Fibroblast of pulmonary artery (primary cell): ENCODE data around the gene SETBP1.
"Not testable (repeated sequence)": the region's sequence is repeated elsewhere in the genome, so short reads cannot be mapped to it uniquely, and the experiment has no call there.

Source experiments
- DNase-seq: peaks from one replicate; pipeline ENCODE4 v3.0.0-alpha.2; 2010; ENCODE audit warnings: low read depth
- H3K4me3 ChIP-seq: replicated peaks from 2 replicates; pipeline ENCODE4 v1.5.1; 2011; ENCODE audit warnings: low read depth, mild to moderate bottlenecking, control low read depth, low read length, moderate library complexity
- TF ChIP-seq, protein P1 (sequence below): IDR thresholded peaks from 2 replicates; pipeline ENCODE4 v1.5.1; 2011; ENCODE audit warnings: mild to moderate bottlenecking, control low read depth, low read length, inconsistent platforms; ENCODE audit errors: missing control alignments

The SETBP1 gene

DNA sequence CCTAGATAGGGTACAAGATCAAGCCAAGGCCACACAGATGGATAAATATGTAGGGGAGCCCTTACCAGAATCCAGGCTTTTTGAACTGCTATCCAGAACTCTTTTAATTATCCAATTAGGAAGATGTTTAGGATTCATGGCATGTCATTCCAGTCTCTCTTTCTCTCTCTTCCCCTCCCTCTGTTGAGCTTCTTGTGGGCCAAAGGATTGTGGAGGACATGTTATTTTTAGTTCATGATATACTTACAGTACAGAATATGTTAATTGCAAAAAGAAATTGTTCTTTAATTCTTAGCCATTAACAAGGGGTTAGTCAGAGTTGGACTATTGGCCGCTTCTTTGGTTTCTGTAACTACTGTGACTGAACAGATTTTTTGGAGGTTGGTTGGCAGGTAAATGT lies 113.0 kb downstream of the SETBP1 start:
- no peak overlapping the region for H3K4me3 ChIP-seq
- TF ChIP-seq, protein P1, sequence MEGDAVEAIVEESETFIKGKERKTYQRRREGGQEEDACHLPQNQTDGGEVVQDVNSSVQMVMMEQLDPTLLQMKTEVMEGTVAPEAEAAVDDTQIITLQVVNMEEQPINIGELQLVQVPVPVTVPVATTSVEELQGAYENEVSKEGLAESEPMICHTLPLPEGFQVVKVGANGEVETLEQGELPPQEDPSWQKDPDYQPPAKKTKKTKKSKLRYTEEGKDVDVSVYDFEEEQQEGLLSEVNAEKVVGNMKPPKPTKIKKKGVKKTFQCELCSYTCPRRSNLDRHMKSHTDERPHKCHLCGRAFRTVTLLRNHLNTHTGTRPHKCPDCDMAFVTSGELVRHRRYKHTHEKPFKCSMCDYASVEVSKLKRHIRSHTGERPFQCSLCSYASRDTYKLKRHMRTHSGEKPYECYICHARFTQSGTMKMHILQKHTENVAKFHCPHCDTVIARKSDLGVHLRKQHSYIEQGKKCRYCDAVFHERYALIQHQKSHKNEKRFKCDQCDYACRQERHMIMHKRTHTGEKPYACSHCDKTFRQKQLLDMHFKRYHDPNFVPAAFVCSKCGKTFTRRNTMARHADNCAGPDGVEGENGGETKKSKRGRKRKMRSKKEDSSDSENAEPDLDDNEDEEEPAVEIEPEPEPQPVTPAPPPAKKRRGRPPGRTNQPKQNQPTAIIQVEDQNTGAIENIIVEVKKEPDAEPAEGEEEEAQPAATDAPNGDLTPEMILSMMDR: no peak
- DNase-seq: no peak

DNA sequence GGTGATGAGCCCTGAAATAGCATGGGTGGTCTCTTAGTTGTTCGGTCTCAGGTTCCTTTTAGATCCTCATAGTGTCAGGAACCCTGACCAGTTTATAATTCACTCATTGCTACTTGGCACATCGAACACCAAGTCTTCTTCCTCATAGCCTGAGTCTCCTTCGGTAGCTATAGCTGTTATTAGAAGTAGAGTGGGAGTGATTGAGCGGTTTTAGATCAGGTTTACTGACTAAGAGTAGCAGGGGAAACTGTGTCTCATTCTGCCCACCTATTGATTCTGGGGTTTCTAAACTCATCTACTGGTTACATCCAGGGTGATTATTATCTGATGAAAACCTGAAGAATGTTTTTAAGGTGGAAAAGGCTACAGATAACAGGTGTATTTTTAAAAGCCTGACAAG lies 114.6 kb downstream of the SETBP1 start:
- DNase-seq: no peak
- TF ChIP-seq, protein P1: no peak

DNA sequence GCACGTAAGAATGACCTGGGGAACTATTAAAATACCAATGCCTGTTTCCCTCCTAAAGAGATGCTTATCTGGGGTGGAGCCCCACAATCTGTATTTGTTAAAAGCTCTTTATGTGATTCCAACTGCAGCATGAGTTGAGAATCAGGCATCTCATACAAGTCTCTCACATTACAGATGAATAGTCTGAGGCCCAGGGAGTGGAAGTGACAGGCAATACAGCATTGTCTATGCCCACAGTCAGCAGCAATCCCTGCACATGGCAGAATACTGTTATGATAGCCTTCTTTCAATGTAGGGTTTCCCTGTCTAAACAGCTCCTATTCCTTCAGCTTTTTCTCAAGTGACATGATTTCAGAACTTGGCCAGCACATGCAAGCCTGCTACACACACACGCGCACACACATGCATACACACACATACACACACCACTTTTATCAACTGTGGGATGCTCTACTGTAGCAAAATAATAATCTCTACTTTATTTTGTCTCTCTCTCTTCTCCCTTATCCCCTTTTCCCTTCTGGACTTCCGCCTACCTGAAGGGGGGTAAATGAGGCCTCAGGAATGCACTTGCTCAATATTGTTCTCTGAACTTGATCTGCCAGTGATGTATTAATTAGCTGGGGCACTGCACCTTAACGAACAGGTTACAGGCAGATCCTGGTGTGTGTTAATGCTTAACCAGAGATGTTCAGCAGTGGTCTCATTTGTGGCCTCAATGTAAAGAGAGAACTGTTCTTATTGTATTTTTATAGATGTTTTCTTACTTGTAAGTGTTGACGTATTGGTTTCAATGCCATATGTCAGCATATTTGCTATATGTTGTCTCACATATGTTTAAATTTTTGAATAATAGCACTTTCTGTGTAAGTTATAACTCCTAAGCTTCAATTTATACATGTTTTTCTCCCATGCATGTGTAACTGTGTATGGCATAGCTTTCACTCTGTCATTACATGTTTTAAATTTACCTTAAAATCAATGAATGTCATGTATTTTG lies 116.0 kb downstream of the SETBP1 start:
- no peak overlapping the region for H3K4me3 ChIP-seq
- no peak for DNase-seq
- TF ChIP-seq, protein P1: no peak

More for the DNA sequence above, 114.6 kb downstream of the SETBP1 start:
- no peak overlapping the region for H3K4me3 ChIP-seq

DNA sequence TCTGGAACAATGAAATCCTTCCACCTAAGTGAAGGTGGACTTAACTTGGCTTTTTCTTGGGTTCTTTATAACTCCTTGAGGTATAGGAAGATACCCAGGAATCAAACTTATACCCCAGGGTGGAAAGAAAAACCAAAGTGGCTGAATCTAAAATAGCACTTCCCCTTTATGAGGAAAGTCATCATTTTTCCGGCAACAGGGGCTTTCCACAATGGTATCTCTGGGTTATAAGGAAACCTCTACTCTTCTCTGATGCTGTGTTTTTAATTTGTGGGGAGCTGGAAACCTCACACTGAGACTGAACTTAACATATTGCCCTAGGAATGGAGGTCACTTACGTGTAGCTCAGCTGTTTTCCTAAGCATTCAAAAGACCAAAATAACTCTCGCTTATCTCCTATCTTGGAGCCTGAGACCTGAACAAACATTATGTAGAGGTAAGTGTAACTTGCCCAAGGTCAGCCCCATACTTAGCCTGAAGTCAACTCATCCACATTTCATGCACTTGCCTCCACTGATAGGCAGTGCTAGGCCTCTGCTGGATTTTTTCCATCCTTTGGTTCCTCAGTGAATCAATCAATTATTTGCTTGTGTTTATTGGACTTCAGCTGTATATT lies 117.9 kb downstream of the SETBP1 start:
- no peak for DNase-seq
- TF ChIP-seq, protein P1: no peak
- no peak overlapping the region for H3K4me3 ChIP-seq

DNA sequence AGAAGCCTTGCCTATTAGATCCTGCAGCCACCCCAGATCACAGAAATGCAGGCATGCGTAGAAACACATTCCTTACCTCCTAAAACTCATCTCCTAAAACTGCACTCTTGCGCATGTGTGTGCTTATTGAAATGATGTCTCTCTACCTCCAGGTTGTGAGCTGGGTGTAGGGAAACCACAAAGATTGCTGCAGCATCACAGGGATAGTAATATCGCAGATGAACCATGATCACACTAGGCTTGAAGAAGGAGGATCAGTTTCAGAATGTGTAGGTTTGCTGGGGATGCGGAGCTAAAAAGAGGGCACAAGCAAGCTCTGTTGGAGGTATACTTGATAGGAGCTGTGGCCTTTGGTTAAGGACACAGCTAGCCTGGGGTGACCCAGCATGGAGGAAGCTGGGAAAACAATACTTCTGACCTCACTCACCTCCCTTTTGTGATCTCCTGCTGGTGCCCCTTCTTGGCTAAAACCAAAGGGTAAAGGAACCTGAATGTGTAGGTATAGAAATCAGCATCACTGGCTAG lies 118.8 kb downstream of the SETBP1 start:
- DNase-seq: no peak
- TF ChIP-seq, protein P1: no peak
- no peak overlapping the region for H3K4me3 ChIP-seq

DNA sequence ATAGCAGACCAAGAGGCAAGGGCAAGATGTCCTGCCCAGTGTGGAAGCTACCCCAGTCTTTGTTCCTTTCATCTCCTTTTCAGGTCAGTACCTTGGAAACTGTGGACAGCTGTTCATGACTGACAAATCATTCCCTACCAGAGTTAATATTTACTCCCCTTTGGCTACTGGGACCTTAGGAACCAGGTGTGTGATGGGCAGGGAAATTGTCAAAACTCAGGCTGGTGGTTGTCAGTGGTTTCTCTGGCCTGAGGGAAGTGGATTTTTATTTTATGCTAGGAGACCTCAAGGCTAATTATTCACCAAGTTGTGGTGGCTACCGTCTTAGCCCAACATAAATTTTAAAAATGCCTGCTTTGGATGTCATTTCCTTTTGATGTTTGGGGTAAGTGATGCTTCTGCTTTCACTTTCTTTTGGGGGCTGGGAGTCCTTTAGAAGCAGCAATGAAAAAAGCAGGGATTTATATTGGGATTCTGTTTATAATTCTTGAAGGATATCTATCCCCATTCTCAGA lies 119.3 kb downstream of the SETBP1 start:
- TF ChIP-seq, protein P1: no peak
- H3K4me3 ChIP-seq: no peak overlapping the region
- no peak for DNase-seq

DNA sequence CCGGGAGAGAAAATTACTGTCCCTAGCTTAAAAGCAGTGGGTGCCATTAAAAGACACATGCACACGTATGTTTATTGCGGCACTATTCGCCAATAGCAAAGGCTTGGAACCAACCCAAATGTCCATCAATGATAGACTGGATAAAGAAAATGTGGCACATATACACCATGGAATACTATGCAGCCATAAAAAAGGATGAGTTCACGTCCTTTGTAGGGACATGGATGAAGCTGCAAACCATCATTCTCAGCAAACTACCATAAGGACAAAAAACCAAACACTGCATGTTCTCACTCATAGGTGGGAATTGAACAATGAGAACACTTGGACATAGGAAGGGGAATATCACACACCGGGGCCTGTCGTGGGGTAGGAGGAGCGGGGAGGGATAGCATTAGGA lies 120.1 kb downstream of the SETBP1 start:
- DNase-seq, H3K4me3 ChIP-seq: not testable (repeated sequence)
